Activated naive CD4-positive, alpha-beta T cell treated with anti-CD3 and anti-CD28 coated beads, Interleukin-2, amount 50 U/mL, for 16 hours (primary cell): ENCODE data around the gene MAP3K10.

ENCODE experiments used
- DNase-seq: peaks from one replicate; pipeline ENCODE4 v3.0.0-alpha.2; 2020

The MAP3K10 gene

GRCh38 chr19:40175820-40176219, 15.4 kb upstream of the MAP3K10 start:
- no peak for DNase-seq

GRCh38 chr19:40177286-40178070, 13.7 kb upstream of the MAP3K10 start:
- no peak for DNase-seq

- no peak for DNase-seq
These were observed 12.5 kb upstream of the MAP3K10 start for GRCh38 chr19:40178756-40179155.

- DNase-seq: no peak
These were observed 7.0 kb upstream of the MAP3K10 start for GRCh38 chr19:40184273-40184672.

GRCh38 chr19:40191836-40192646, 815 bp downstream of the MAP3K10 start:
- DNase-seq: peak; percentile 18

- DNase-seq: no peak
These were observed 1.7 kb downstream of the MAP3K10 start for GRCh38 chr19:40192758-40193586.

GRCh38 chr19:40193587-40193849, 2.3 kb downstream of the MAP3K10 start:
- DNase-seq: no peak

GRCh38 chr19:40198272-40198990, 7.2 kb downstream of the MAP3K10 start:
- DNase-seq: no peak

- no peak for DNase-seq
These were observed 9.3 kb downstream of the MAP3K10 start for GRCh38 chr19:40200341-40201099.

- no peak for DNase-seq
These were observed 13.2 kb downstream of the MAP3K10 start for GRCh38 chr19:40204381-40204780.

GRCh38 chr19:40205760-40206159, 14.5 kb downstream of the MAP3K10 start:
- DNase-seq: no peak

GRCh38 chr19:40208602-40209001, 17.4 kb downstream of the MAP3K10 start:
- DNase-seq: no peak

GRCh38 chr19:40210889-40211288, 19.7 kb downstream of the MAP3K10 start:
- no peak for DNase-seq

- no peak for DNase-seq
These were observed 22.1 kb downstream of the MAP3K10 start for GRCh38 chr19:40213251-40213829.

GRCh38 chr19:40213882-40214570, 22.8 kb downstream of the MAP3K10 start:
- no peak for DNase-seq

- DNase-seq: no peak
These were observed 23.7 kb downstream of the MAP3K10 start for GRCh38 chr19:40214936-40215335.

GRCh38 chr19:40216013-40216776, 25.0 kb downstream of the MAP3K10 start:
- DNase-seq: no peak

GRCh38 chr19:40216777-40217026, 25.5 kb downstream of the MAP3K10 start:
- DNase-seq: no peak

GRCh38 chr19:40217027-40217810, 26.0 kb downstream of the MAP3K10 start:
- no peak for DNase-seq
